HG02759 (cell line): ENCODE data around the gene CDH8.

ENCODE experiments used
- ATAC-seq: cut with Tn5 transposase; IDR thresholded peaks from one replicate; pipeline ENCODE4 v1.9.1; 2021; ENCODE audit warnings: mild to moderate bottlenecking, moderate library complexity; ENCODE audit not compliant: unreplicated experiment

CDH8 gene

GRCh38 chr16:61665512-61665911 is 370.7 kb downstream of the CDH8 start:
- no peak for ATAC-seq

- ATAC-seq = no peak
These were observed 376.3 kb downstream of the CDH8 start for GRCh38 chr16:61659936-61660335.

DNA sequence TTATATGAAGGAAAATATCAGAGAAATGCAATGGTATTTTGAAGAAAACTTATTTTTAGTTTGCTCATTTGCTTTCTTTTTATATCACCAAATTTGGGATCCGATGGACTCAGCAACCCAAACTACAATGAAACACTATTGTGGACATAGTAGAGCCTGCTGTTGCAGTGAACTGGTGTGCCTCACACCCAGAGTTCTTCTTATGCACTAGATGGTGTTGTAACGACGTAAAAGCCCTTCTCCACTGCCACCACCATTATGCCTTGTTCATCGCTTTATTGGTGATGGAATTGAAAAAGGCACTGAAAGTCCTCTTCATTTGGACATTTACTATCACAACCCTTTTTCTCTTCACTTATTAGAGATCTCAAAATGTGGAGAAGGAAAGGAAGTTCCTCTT is 381.3 kb downstream of the CDH8 start:
- ATAC-seq = no peak

DNA sequence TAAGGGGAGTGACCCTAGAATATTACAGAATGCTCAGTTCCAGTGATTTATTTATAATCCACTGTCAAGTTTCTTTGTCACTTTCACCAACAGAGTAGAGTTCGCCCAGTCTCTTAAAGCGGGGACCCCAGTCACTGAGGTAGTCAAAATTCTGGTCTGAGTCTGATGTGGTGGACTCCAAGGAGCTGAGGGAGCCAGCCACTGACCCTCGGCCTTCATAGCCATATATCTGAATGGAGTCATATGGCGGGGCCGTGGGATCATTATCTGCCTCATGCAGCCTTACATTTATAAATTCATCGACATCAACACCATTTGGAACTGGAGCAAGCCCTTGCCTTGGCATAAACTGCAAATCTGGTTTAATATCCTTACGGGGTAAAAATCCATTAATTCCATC is 382.7 kb downstream of the CDH8 start:
- ATAC-seq = no peak

- ATAC-seq = no peak
These were observed 390.7 kb downstream of the CDH8 start for GRCh38 chr16:61645561-61645960.

- ATAC-seq = no peak
These were observed 391.5 kb downstream of the CDH8 start for GRCh38 chr16:61644736-61645135.

DNA sequence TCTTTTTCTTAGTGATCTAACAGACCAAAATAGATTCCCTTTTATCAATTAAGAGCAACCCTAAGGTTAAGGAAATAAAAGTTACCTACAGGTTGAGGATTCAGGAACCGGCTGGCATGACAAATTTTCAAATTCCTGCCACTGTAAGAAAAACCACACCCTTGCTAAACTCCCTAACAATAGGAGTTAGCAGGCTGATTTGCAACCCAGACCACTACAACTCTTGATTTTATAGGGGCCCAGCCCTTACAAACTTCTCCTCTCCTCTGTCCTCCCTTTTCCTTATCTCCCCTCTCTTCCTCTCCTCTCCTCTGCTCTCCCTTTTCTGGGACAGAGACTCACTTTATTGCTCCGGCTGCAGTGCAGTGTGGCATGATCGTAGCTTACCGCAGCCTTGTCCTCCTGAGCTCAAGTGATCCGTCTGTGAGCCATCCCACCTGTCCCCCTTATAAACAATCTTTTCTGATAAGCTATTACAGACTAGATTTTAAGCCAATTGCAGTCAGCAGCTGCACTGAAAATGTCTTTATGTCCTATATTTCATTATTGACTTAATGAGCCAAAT is 418.9 kb downstream of the CDH8 start:
- ATAC-seq = no peak

GRCh38 chr16:61616088-61616487 is 420.1 kb downstream of the CDH8 start:
- ATAC-seq = no peak

GRCh38 chr16:61611847-61612491 is 424.3 kb downstream of the CDH8 start:
- ATAC-seq = no peak

DNA sequence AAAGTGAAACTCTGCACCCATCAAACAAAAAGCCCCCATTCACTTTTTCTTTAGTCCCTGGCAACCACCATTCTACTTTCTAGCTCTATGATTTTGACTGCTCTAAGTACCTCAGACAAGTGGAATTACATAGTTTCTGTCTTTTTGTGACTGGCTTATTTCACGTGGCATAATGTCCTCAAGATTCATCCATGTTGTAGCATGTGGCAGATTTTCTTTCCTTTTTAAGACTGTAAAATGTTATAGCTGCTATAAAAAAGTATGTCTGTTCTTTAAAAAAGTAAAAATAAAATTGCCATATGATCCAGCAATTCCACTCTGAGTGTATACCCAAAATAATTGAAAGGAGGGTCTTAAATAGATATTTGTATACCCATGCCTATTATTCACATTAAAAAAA is 429.7 kb downstream of the CDH8 start:
- ATAC-seq = no peak
